Cardiac muscle cell (in vitro differentiated cells and primary cell): Measurements from ENCODE around the gene TGFBR3. TPM values are rescaled to one million over a fixed set of nuclear protein-coding genes. Genes with fewer than 3 reads are reported as not detected.
A peak's percentile ranks its signal among the peaks of the same experiment; 100 is the strongest.

ENCODE experiments used
- DNase-seq, 2 donors: peaks; one replicate each; pipeline versions ENCODE4 v3.0.0 to v3.0.0-alpha.2; 2010 to 2017; ENCODE audit warnings: low read depth in 1 of 2, low spot score in 1 of 2
- H3K27ac ChIP-seq: fragments of 200-600 bp; sonication (generic); 2 replicates; pipeline ENCODE4 v1.5.1; 2016
- H3K27me3 ChIP-seq: fragments of 200-600 bp; sonication (generic); 2 replicates; pipeline ENCODE4 v1.6.0; 2016; ENCODE audit warnings: control low read depth
- H3K36me3 ChIP-seq: fragments of 200-600 bp; sonication (generic); 2 replicates; pipeline ENCODE4 v1.5.1; 2016; ENCODE audit warnings: control low read depth
- H3K4me1 ChIP-seq: fragments of 200-600 bp; sonication (generic); 2 replicates; pipeline ENCODE4 v1.8.1; 2017; ENCODE audit warnings: low read depth, mild to moderate bottlenecking, mixed run types
- H3K4me3 ChIP-seq: fragments of 200-600 bp; sonication (generic); 2 replicates; pipeline ENCODE4 v1.5.1; 2016; ENCODE audit warnings: mild to moderate bottlenecking
- H3K9me3 ChIP-seq: fragments of 200-600 bp; sonication (generic); 2 replicates; pipeline ENCODE4 v1.5.1; 2017; ENCODE audit warnings: low read depth, mild to moderate bottlenecking, control low read depth
- CTCF ChIP-seq: IDR thresholded peaks from 2 replicates; pipeline ENCODE4 v1.5.1; 2012; ENCODE audit warnings: low read depth, mild to moderate bottlenecking, low read length
- polyA plus RNA-seq: library from polyadenylated mRNA; unstranded; fragments of >200 nt; fragmentation: Nextera tagmentation; extraction: Ambion mirVana; gene quantifications from 2 replicates; pipeline ENCODE4 v1.2.1, GENCODE V29; 2016
- total RNA-seq: library from RNA; depleted of rRNA; stranded (reverse); fragments of >200 nt; gene quantifications from 2 replicates; pipeline ENCODE4 v1.2.3, GENCODE V29; 2016

TGFBR3 gene
- total RNA-seq (5.8 and 11.8 TPM in 2 replicates), polyA plus RNA-seq (10.3 and 14.6 TPM in 2 replicates)

- H3K4me3 ChIP-seq = peak within 1 kb of the TSS; percentile 52
- TF ChIP-seq CTCF = peak; percentile 56
- peak within 1 kb of the TSS; percentile 67 for H3K27ac ChIP-seq
- H3K9me3 ChIP-seq = no peaks in the 10 kb centered on the region
- no peaks in the 10 kb centered on the region for H3K36me3 ChIP-seq
- peaks cover 9% of the 10 kb centered on the region for H3K27me3 ChIP-seq
- H3K4me1 ChIP-seq = no peaks in the 10 kb centered on the region
- peak; percentile 92 to 98 for DNase-seq
Measured at GRCh38 chr1:91885716-91886506, at the start of gene TGFBR3. Gene TGFBR3, minus strand, starts transcription at chr1:91886151. Its CDS starts 24,620 bp downstream, at chr1:91861531.

- peak; percentile 55 to 62 for DNase-seq
Measured at GRCh38 chr1:91929250-91929649, 43.3 kb upstream of the TGFBR3 start.

GRCh38 chr1:91928026-91928425, 42.1 kb upstream of the TGFBR3 start:
- Histone ChIP-seq H3K9me3 (no peaks in the 10 kb centered on the region), H3K27me3 (no peaks in the 10 kb centered on the region), H3K36me3 (no peaks in the 10 kb centered on the region), H3K4me3 (no peak overlapping the region), H3K27ac (no peak overlapping the region), H3K4me1 (no peaks in the 10 kb centered on the region)
- TF ChIP-seq CTCF = no peak
- no peak for DNase-seq

More at GRCh38 chr1:91929250-91929649, 43.3 kb upstream of the TGFBR3 start:
- Histone ChIP-seq H3K27me3 (no peaks in the 10 kb centered on the region), H3K4me1 (no peaks in the 10 kb centered on the region), H3K4me3 (no peak overlapping the region), H3K36me3 (no peaks in the 10 kb centered on the region), H3K9me3 (no peaks in the 10 kb centered on the region), H3K27ac (no peak overlapping the region)
- no peak for TF ChIP-seq CTCF

GRCh38 chr1:91925644-91926435, 39.9 kb upstream of the TGFBR3 start:
- TF ChIP-seq CTCF = no peak
- H3K27me3 ChIP-seq = no peaks in the 10 kb centered on the region
- no peak overlapping the region for H3K27ac ChIP-seq
- DNase-seq = no peak
- no peaks in the 10 kb centered on the region for H3K4me1 ChIP-seq
- no peak overlapping the region for H3K4me3 ChIP-seq
- no peaks in the 10 kb centered on the region for H3K36me3 ChIP-seq
- no peaks in the 10 kb centered on the region for H3K9me3 ChIP-seq

GRCh38 chr1:91924146-91924545, 38.2 kb upstream of the TGFBR3 start:
- Histone ChIP-seq H3K4me1 (no peaks in the 10 kb centered on the region), H3K9me3 (no peaks in the 10 kb centered on the region), H3K36me3 (no peaks in the 10 kb centered on the region), H3K27me3 (no peaks in the 10 kb centered on the region), H3K4me3 (no peak overlapping the region), H3K27ac (no peak overlapping the region)
- peak in 1 of 2 donors; percentile 63 for DNase-seq
- TF ChIP-seq CTCF = no peak
